Ovary (tissue), 3 donors: ENCODE data around the gene FBXO34.

Source experiments
- POLR2A ChIP-seq: fragments of 450-650 bp; IDR thresholded peaks from one replicate; pipeline ENCODE4 v1.6.1; 2017; ENCODE audit warnings: antibody characterized with exemption, mild to moderate bottlenecking, moderate library complexity
- TF ChIP-seq, protein P1 (sequence below), 3 donors: fragments of 450-650 bp in 2 of 3; fragments of 200-600 bp in 1 of 3; IDR thresholded peaks; one replicate each; pipeline versions ENCODE4 v1.5.1 to v1.8.0; 2016 to 2022; ENCODE audit warnings: antibody characterized with exemption in 3 of 3, mild to moderate bottlenecking in 1 of 3
- donor health status: DM: no; HTN: no; CAD: no.

- TF ChIP-seq, protein P1, sequence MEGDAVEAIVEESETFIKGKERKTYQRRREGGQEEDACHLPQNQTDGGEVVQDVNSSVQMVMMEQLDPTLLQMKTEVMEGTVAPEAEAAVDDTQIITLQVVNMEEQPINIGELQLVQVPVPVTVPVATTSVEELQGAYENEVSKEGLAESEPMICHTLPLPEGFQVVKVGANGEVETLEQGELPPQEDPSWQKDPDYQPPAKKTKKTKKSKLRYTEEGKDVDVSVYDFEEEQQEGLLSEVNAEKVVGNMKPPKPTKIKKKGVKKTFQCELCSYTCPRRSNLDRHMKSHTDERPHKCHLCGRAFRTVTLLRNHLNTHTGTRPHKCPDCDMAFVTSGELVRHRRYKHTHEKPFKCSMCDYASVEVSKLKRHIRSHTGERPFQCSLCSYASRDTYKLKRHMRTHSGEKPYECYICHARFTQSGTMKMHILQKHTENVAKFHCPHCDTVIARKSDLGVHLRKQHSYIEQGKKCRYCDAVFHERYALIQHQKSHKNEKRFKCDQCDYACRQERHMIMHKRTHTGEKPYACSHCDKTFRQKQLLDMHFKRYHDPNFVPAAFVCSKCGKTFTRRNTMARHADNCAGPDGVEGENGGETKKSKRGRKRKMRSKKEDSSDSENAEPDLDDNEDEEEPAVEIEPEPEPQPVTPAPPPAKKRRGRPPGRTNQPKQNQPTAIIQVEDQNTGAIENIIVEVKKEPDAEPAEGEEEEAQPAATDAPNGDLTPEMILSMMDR (IDR thresholded peaks at IDR 0.05): no peak
- no peak for TF ChIP-seq POLR2A
Observed at GRCh38 chr14:55370883-55371455, 99.7 kb downstream of the FBXO34 start.
